Loucy (cell line): ENCODE data around the gene DNMBP.
A peak's percentile ranks its signal among the peaks of the same experiment; 100 is the strongest.

Experiments
- H2AFZ ChIP-seq: fragments of 200-600 bp; sonication (generic); 2 replicates; pipeline ENCODE4 v1.6.0; 2016; ENCODE audit warnings: antibody characterized with exemption, mild to moderate bottlenecking, low read length, moderate library complexity
- H3F3A ChIP-seq: fragments of 200-600 bp; 2 replicates; pipeline ENCODE4 v1.6.0; 2016; ENCODE audit warnings: antibody characterized with exemption, low read depth, mild to moderate bottlenecking
- H3K27me3 ChIP-seq: fragments of 200-600 bp; sonication (generic); 2 replicates; pipeline ENCODE4 v1.6.1; 2014; ENCODE audit warnings: low read length, mild to moderate bottlenecking; ENCODE audit not compliant: insufficient read depth, poor library complexity, severe bottlenecking
- H3K36me3 ChIP-seq: fragments of 200-600 bp; sonication (generic); 2 replicates; pipeline ENCODE4 v1.6.1; 2016; ENCODE audit warnings: low read length; ENCODE audit not compliant: insufficient read depth
- H3K4me1 ChIP-seq: fragments of 200-600 bp; sonication (generic); 2 replicates; pipeline ENCODE4 v1.5.1; 2014; ENCODE audit warnings: low read length, mild to moderate bottlenecking; ENCODE audit not compliant: insufficient read depth, poor library complexity, severe bottlenecking
- H3K4me2 ChIP-seq: fragments of 200-600 bp; sonication (generic); 2 replicates; pipeline ENCODE4 v1.6.0; 2014; ENCODE audit warnings: antibody characterized with exemption, low read length, low read depth, mild to moderate bottlenecking; ENCODE audit not compliant: poor library complexity, severe bottlenecking
- H3K4me3 ChIP-seq: fragments of 200-600 bp; sonication (generic); 2 replicates; pipeline ENCODE4 v1.5.1; 2014; ENCODE audit warnings: low read length, mild to moderate bottlenecking, mixed read lengths; ENCODE audit not compliant: poor library complexity, severe bottlenecking
- H3K79me2 ChIP-seq: fragments of 200-600 bp; sonication (generic); 2 replicates; pipeline ENCODE4 v1.6.1; 2014; ENCODE audit warnings: low read length; ENCODE audit not compliant: insufficient read depth
- H3K9ac ChIP-seq: fragments of 200-600 bp; sonication (generic); 2 replicates; pipeline ENCODE4 v1.6.0; 2014; ENCODE audit warnings: mild to moderate bottlenecking, low read depth, low read length, moderate library complexity; ENCODE audit not compliant: poor library complexity, severe bottlenecking
- H3K9me2 ChIP-seq: fragments of 200-600 bp; sonication (generic); replicated peaks from 2 replicates; pipeline ENCODE4 v1.6.1; 2016; ENCODE audit warnings: low read depth, low read length, mixed read lengths
- H3K9me3 ChIP-seq: fragments of 200-600 bp; sonication (generic); 2 replicates; pipeline ENCODE4 v1.6.1; 2014; ENCODE audit warnings: mild to moderate bottlenecking, antibody characterized with exemption, low read length, low read depth; ENCODE audit not compliant: insufficient read depth
- H4K20me1 ChIP-seq: fragments of 200-600 bp; sonication (generic); 2 replicates; pipeline ENCODE4 v1.6.0; 2014; ENCODE audit warnings: antibody characterized with exemption, low read length, mild to moderate bottlenecking; ENCODE audit not compliant: insufficient read depth, poor library complexity, severe bottlenecking
- EZH2phosphoT487 ChIP-seq: fragments of 200-600 bp; IDR thresholded peaks from 2 replicates; pipeline ENCODE4 v1.6.1; 2018; ENCODE audit warnings: antibody characterized with exemption, mild to moderate bottlenecking, moderate library complexity, borderline replicate concordance
- TF ChIP-seq, protein P1 (sequence below): fragments of 200-600 bp; sonication (generic); conservative IDR thresholded peaks from 2 replicates; pipeline ENCODE4 v1.5.1; 2014; ENCODE audit warnings: mild to moderate bottlenecking, antibody characterized with exemption, low read length

Gene DNMBP

GRCh38 chr10:100006243-100006886, 3.4 kb downstream of the DNMBP start:
- Histone ChIP-seq H3K79me2 (peaks cover 46% of the 10 kb centered on the region), H3K9me3 (no peaks in the 10 kb centered on the region), H3K9me2 (no peaks in the 10 kb centered on the region), H2AFZ (no peak overlapping the region), H3K9ac (peak overlapping the region; percentile 51), H3K4me3 (peak overlapping the region; percentile 88), H3K36me3 (no peaks in the 10 kb centered on the region), H4K20me1 (no peaks in the 10 kb centered on the region), H3K4me1 (peaks cover 44% of the 10 kb centered on the region), H3F3A (no peaks in the 10 kb centered on the region), H3K27me3 (no peaks in the 10 kb centered on the region), H3K4me2 (peak overlapping the region; percentile 97)
- TF ChIP-seq EZH2phosphoT487 = no peak
- TF ChIP-seq, protein P1, sequence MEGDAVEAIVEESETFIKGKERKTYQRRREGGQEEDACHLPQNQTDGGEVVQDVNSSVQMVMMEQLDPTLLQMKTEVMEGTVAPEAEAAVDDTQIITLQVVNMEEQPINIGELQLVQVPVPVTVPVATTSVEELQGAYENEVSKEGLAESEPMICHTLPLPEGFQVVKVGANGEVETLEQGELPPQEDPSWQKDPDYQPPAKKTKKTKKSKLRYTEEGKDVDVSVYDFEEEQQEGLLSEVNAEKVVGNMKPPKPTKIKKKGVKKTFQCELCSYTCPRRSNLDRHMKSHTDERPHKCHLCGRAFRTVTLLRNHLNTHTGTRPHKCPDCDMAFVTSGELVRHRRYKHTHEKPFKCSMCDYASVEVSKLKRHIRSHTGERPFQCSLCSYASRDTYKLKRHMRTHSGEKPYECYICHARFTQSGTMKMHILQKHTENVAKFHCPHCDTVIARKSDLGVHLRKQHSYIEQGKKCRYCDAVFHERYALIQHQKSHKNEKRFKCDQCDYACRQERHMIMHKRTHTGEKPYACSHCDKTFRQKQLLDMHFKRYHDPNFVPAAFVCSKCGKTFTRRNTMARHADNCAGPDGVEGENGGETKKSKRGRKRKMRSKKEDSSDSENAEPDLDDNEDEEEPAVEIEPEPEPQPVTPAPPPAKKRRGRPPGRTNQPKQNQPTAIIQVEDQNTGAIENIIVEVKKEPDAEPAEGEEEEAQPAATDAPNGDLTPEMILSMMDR = no peak

DNA sequence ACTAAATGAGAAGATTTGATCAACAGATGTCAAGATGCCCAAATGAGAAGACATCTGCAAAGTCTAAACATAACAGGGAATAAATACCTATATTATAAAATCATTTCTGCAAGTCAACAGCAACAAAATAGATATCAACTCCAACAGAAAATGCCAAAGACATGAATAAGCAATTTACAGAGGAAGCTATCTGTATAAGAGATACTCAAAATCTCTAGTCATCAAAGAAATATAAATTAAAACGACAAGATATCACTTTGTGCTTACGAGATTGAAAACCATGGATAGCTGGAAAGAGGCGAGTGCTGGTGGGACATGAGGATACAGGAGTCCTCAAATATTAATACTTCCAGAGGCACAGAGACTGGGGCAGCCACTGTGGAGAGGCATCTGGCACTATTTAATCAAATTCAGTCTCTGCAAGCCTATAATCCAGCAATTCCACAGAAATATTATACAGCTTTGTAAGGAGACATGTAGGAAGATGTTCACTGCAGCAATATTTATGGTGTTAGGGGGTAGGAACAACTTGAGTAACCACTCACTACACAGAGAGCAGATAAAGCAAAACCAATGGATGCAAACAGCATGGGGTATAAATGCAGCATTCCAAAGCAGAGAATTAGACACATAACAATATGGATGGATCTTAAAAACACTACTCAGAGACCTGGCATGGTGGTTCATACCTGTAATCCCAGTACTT, 4.8 kb downstream of the DNMBP start:
- Histone ChIP-seq H3F3A (no peaks in the 10 kb centered on the region), H3K27me3 (no peaks in the 10 kb centered on the region), H3K4me3 (no peak overlapping the region), H3K79me2 (peaks cover 48% of the 10 kb centered on the region), H4K20me1 (no peaks in the 10 kb centered on the region), H3K9me3 (no peaks in the 10 kb centered on the region), H3K9ac (no peak overlapping the region), H3K4me2 (peak overlapping the region; percentile 97), H2AFZ (no peak overlapping the region), H3K9me2 (no peaks in the 10 kb centered on the region), H3K4me1 (peaks cover 40% of the 10 kb centered on the region), H3K36me3 (no peaks in the 10 kb centered on the region)
- no peak for TF ChIP-seq EZH2phosphoT487
- TF ChIP-seq, protein P1 = no peak

- Histone ChIP-seq H3K36me3 (no peaks in the 10 kb centered on the region), H3K9me3 (no peaks in the 10 kb centered on the region), H3K79me2 (peaks cover 16% of the 10 kb centered on the region; the same call in 1 of the 2 replicates), H3K9me2 (no peaks in the 10 kb centered on the region), H3K4me3 (no peak overlapping the region), H3K27me3 (no peaks in the 10 kb centered on the region), H4K20me1 (no peaks in the 10 kb centered on the region), H2AFZ (no peak overlapping the region), H3K9ac (no peak overlapping the region), H3K4me1 (peaks cover 9% of the 10 kb centered on the region), H3F3A (no peaks in the 10 kb centered on the region), H3K4me2 (no peak overlapping the region)
- TF ChIP-seq, protein P1 = no peak
- no peak for TF ChIP-seq EZH2phosphoT487
These were observed 9.6 kb downstream of the DNMBP start for GRCh38 chr10:100000109-100000644.
